ENCODE data around the gene TMEM236. TPM values are rescaled to one million over a fixed set of nuclear protein-coding genes. Genes with fewer than 3 reads are reported as not detected.

TMEM236 gene
- total and polyA plus RNA-seq, 9 of the 15 experiments (the other 6 are each of a cell fraction or from before 2014, with no cell fraction given) = 0.04 to 0.13 (median 0.04) TPM; not detected in 4

DNA sequence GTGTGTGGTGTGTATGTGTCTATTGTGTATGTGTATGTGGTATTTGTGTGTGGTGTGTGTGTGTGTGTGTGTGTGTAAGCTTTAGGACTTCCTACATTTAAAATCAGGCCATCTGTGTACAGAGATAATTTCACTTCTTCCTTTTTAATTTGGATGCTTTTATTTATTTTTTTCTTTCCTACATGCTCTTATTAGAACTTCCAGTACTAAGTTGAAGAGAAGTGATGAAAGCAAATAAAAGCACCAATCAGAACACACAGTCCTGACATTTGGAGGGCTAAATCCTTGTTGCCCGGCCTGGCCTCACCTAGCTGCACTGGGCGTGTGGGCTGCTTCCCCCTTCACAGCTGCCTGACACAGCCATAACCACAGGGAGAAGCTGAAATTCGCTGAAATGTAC is 53.3 kb downstream of the TMEM236 start:
- ChIA-PET POLR2A (no interaction called here), CTCF (ENCODE audit: low intra/inter-chr PET ratio) (no interaction called here)
- Histone ChIP-seq H3K27ac (ENCODE audit: extremely low read depth, low read depth, low read length) (no peak overlapping the region), H4K20me1 (replicated peaks; ENCODE audit: control insufficient read depth, insufficient read depth, low read length) (no peaks in the 10 kb centered on the region), H3K27me3 (ENCODE audit: control insufficient read depth in 2 of 2, insufficient read depth in 2 of 2, low read length in 2 of 2) (peaks cover 11 to 32% of the 10 kb centered on the region in 2 experiments; a peak in 4 of 5 replicates), H3K4me1 (replicated peaks in 1 of 2; ENCODE audit: control insufficient read depth in 2 of 2, insufficient read depth in 2 of 2, low read length in 2 of 2) (no peaks in the 10 kb centered on the region; a peak in 2 of 5 replicates), H3K79me2 (ENCODE audit: control insufficient read depth, insufficient read depth, low read length) (no peaks in the 10 kb centered on the region), H3K9me1 (ENCODE audit: control insufficient read depth, insufficient read depth, low read length) (no peaks in the 10 kb centered on the region), H3K4me2 (ENCODE audit: insufficient read depth, low read length) (no peak overlapping the region), H3K4me3 (no peak overlapping the region), H2AFZ (ENCODE audit: low read depth, low read length) (no peak overlapping the region), H3K36me3 (ENCODE audit: control insufficient read depth, insufficient read depth, low read length) (no peaks in the 10 kb centered on the region), H3K9me3 (replicated peaks; ENCODE audit: control insufficient read depth, insufficient read depth, low read depth, low read length) (no peaks in the 10 kb centered on the region), H3K9ac (ENCODE audit: insufficient read depth in 1 of 2, low read depth in 2 of 2, low read length in 2 of 2) (no peak overlapping the region)
- in situ Hi-C loops (cut with MboI) (no loop called here), intact Hi-C loops (cut with micrococcal nuclease) (loop anchor here (5.0 kb wide), 1 partner anchor 58 kb away; no protein-coding TSS in a partner anchor)
- no peak for TF ChIP-seq ZNF324 (CRISPR knock-in tag; IDR thresholded peaks at IDR 0.05)
- no peak for TF ChIP-seq TFAM (CRISPR knock-in tag; conservative IDR thresholded peaks at IDR 0.05)
- TF ChIP-seq, protein P1, sequence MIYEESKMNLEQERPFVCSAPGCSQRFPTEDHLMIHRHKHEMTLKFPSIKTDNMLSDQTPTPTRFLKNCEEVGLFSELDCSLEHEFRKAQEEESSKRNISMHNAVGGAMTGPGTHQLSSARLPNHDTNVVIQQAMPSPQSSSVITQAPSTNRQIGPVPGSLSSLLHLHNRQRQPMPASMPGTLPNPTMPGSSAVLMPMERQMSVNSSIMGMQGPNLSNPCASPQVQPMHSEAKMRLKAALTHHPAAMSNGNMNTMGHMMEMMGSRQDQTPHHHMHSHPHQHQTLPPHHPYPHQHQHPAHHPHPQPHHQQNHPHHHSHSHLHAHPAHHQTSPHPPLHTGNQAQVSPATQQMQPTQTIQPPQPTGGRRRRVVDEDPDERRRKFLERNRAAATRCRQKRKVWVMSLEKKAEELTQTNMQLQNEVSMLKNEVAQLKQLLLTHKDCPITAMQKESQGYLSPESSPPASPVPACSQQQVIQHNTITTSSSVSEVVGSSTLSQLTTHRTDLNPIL (CRISPR knock-in tag; IDR thresholded peaks at IDR 0.05) = no peak
- TF ChIP-seq ZNF347 (CRISPR knock-in tag; IDR thresholded peaks at IDR 0.05; ENCODE audit: low read depth) = no peak
- no peak for TF ChIP-seq SP2 (IDR thresholded peaks at IDR 0.05; ENCODE audit: extremely low read depth, low read depth, low read length, poor library complexity, severe bottlenecking)
- TF ChIP-seq ZNF354B (CRISPR knock-in tag; IDR thresholded peaks at IDR 0.05) = no peak
- no peak for TF ChIP-seq JUND (IDR thresholded peaks at IDR 0.05; ENCODE audit: borderline replicate concordance, low read depth, low read length)
- TF ChIP-seq JUND (tag; IDR thresholded peaks at IDR 0.05; ENCODE audit: borderline replicate concordance, low read depth, low read length) = no peak
- TF ChIP-seq ZNF589 (CRISPR knock-in tag; IDR thresholded peaks at IDR 0.05; ENCODE audit: low read depth) = no peak
- TF ChIP-seq GATAD2A (IDR thresholded peaks at IDR 0.05) = no peak
- no peak for TF ChIP-seq EWSR1 (IDR thresholded peaks at IDR 0.05; ENCODE audit: borderline replicate concordance, low read depth, partially characterized antibody)
- WGBS (ENCODE audit: insufficient coverage, low coverage, missing lambda C conversion rate) = 0% methylated on average over 3 of the region's 3 CpGs
- no TSS peak for BruUV-seq (replicated peaks)
- no peak for ATAC-seq
- no peak for FAIRE-seq
- DNase-seq (ENCODE audit: extremely low read depth in 1 of 4, low spot score in 3 of 4) = no peak
